HepG2 (cell line): ENCODE results near the gene CACNA2D3.

ENCODE experiments used
- BCLAF1 ChIP-seq: fragments of 450-650 bp; IDR thresholded peaks from 2 replicates; pipeline ENCODE4 v1.6.1; 2017; ENCODE audit warnings: mild to moderate bottlenecking
- CREB1 ChIP-seq, 2 experiments: fragments of 450-650 bp in 1 of 2; IDR thresholded peaks; 2 replicates each; pipeline ENCODE4 v1.6.1; 2016 to 2017; ENCODE audit warnings: control low read depth in 1 of 2, mild to moderate bottlenecking in 1 of 2, missing compliant biosample characterization in 1 of 2, missing genetic modification characterization in 1 of 2
- FOXA1 ChIP-seq, 2 experiments: fragments of 450-650 bp in 1 of 2; sonication (generic) in 1 of 2; formaldehyde crosslinking in 1 of 2; IDR thresholded peaks; 2 replicates each; pipeline versions ENCODE4 v1.4.0 to v1.6.1; 2016 to 2020; ENCODE audit warnings: missing genetic modification reagents in 1 of 2
- TF ChIP-seq, protein P1 (sequence below): sonication (generic); formaldehyde crosslinking; IDR thresholded peaks from 2 replicates; pipeline ENCODE4 v1.4.0; 2020; ENCODE audit warnings: missing genetic modification reagents
- TF ChIP-seq, protein P2 (sequence below): IDR thresholded peaks from 2 replicates; pipeline ENCODE4 v1.6.1; 2016

GRCh38 chr3:54659347-54659746 lies 537.0 kb downstream of the CACNA2D3 start:
- TF ChIP-seq, protein P1, sequence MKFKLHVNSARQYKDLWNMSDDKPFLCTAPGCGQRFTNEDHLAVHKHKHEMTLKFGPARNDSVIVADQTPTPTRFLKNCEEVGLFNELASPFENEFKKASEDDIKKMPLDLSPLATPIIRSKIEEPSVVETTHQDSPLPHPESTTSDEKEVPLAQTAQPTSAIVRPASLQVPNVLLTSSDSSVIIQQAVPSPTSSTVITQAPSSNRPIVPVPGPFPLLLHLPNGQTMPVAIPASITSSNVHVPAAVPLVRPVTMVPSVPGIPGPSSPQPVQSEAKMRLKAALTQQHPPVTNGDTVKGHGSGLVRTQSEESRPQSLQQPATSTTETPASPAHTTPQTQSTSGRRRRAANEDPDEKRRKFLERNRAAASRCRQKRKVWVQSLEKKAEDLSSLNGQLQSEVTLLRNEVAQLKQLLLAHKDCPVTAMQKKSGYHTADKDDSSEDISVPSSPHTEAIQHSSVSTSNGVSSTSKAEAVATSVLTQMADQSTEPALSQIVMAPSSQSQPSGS (CRISPR knock-in tag), result no peak
- TF ChIP-seq BCLAF1 (no peak), CREB1 (IDR thresholded peaks at IDR 0.05) (no peak), CREB1 (CRISPR knock-in tag; IDR thresholded peaks at IDR 0.05) (no peak), FOXA1 (IDR thresholded peaks at IDR 0.05) (no peak), FOXA1 (CRISPR knock-in tag; IDR thresholded peaks at IDR 0.05) (no peak)
- TF ChIP-seq, protein P2, sequence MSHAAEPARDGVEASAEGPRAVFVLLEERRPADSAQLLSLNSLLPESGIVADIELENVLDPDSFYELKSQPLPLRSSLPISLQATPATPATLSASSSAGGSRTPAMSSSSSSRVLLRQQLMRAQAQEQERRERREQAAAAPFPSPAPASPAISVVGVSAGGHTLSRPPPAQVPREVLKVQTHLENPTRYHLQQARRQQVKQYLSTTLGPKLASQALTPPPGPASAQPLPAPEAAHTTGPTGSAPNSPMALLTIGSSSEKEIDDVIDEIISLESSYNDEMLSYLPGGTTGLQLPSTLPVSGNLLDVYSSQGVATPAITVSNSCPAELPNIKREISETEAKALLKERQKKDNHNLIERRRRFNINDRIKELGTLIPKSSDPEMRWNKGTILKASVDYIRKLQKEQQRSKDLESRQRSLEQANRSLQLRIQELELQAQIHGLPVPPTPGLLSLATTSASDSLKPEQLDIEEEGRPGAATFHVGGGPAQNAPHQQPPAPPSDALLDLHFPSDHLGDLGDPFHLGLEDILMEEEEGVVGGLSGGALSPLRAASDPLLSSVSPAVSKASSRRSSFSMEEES, result no peak
